ENCODE measurements around the gene PRR15L. TPM values are rescaled to one million over a fixed set of nuclear protein-coding genes. Genes with fewer than 3 reads are reported as not detected.
A peak's percentile ranks its signal among the peaks of the same experiment; 100 is the strongest.

PRR15L gene
- total and polyA plus RNA-seq, 12 donors: 0.03 to 0.24 (median 0.19) TPM; not detected in 9

DNA sequence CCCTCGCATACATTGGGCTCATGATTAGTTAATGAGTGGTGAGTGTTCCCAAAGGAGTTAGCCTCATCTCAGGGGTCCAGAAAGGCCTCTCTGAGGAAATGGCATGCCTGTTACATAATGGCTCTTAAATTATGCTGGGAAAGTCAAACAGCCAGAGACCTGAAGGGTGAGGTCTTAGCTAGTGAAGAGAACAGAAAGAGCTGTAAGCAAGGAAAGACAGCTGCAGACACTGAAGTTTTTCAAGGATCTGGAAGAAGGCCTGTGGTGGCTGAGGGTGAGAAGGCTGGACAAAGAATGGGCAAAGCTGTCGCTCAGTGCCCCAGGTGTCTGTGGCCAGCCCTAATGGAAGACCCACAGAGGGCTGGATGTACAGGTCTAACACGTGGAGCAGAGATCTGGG, 51.2 kb downstream of the PRR15L start:
- 78 to 95% (median 85%) methylated on average over 3 of the region's 3 CpGs for WGBS, 4 donors
- Histone ChIP-seq H3K27ac (peak overlapping the region in 2 of 5 donors; percentile 66 to 89), H3K27me3 (no peaks in the 10 kb centered on the region), H3K4me1 (replicated peaks in 1 of 2) (peaks cover 6 to 31% of the 10 kb centered on the region in 2 donors), H3K36me3 (replicated peaks in 1 of 2) (no peaks in the 10 kb centered on the region), H3K9me3 (replicated peaks in 1 of 3) (no peaks in the 10 kb centered on the region), H3K4me3 (no peak overlapping the region)
- TF ChIP-seq POLR2A (IDR thresholded peaks at IDR 0.05): no peak
- no peak for TF ChIP-seq CTCF (IDR thresholded peaks at IDR 0.05)
- intact Hi-C loops (cut with DNase I): no loop called here
- no peak for DNase-seq

DNA sequence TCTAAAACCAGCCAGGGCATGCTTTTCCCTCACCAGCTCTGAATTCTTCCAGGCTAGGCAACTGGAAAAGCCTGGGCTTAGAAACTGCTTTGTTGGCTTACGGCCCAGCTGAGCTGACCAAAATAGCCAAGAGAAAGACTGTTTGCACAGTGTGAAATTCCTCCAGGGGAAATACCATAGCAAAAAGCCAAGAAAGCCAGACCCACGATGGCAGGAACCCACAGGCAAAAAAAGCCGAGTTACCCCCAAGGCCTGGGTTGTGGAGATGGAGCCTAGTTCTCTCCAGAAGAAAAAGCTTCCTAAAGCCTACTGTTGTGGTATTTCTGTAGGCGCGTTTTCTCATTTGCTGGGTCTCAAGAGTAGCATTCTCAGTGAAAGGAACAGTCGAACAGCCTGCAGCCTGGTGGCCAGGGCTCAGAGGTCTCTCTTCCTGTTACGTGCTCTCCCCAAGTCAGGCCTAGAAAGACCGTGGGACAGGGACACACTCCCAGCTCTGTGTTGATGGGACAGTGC, 52.4 kb downstream of the PRR15L start:
- Histone ChIP-seq H3K4me1 (replicated peaks in 1 of 2) (peaks cover 6 to 31% of the 10 kb centered on the region in 2 donors), H3K27me3 (no peaks in the 10 kb centered on the region), H3K27ac (peak overlapping the region in 4 of 5 donors; percentile 44 to 89 (median 65)), H3K36me3 (replicated peaks in 1 of 2) (no peaks in the 10 kb centered on the region), H3K4me3 (no peak overlapping the region), H3K9me3 (replicated peaks in 1 of 3) (no peaks in the 10 kb centered on the region)
- intact Hi-C loops (cut with DNase I): no loop called here
- WGBS, 4 donors: 44 to 69% (median 61%) methylated on average over 7 to 8 of the region's 8 CpGs
- peak in 6 of 7 donors; percentile 62 to 84 (median 68) for DNase-seq
- TF ChIP-seq POLR2A (IDR thresholded peaks at IDR 0.05): no peak
- TF ChIP-seq CTCF (IDR thresholded peaks at IDR 0.05): no peak

DNA sequence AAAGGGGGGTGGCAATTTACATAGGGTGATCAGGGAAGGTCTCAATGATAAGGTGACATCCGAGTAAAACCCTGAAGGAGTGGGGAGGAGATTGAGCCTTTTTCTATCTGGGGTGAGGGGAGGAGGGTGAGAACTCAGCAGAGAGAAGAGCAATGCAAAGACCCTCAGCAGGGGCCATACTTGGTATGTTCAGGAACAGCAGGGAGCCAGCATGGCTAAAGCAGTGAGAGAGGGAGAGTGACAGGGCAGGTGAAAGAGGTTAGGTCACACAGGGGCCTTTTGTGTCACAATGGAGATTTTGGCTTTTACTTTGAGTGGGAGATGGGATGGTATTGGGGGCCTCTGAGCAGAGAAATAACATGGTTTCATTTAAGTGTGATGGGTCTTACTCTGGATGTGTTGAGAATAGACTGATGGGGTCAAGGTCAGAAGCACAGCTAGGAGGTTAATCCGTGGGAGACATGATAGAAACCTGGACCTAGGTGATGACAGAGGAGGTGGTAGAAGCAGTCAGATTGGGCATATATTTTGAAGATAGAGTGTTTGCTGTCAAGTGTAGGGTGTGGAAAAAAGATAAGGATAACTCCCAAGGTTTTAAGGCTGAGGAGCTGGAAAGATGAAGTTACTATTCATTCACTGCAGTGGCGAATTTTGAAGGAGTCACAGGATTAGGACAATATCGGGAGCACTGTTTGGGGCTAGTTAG, 55.5 kb downstream of the PRR15L start:
- Histone ChIP-seq H3K27me3 (no peaks in the 10 kb centered on the region), H3K27ac (no peak overlapping the region), H3K4me3 (no peak overlapping the region), H3K36me3 (replicated peaks in 1 of 2) (no peaks in the 10 kb centered on the region), H3K4me1 (replicated peaks in 1 of 2) (peaks cover 8 to 44% of the 10 kb centered on the region in 2 donors), H3K9me3 (replicated peaks in 1 of 3) (no peaks in the 10 kb centered on the region)
- TF ChIP-seq POLR2A (IDR thresholded peaks at IDR 0.05) (no peak), CTCF (IDR thresholded peaks at IDR 0.05) (no peak)
- intact Hi-C loops (cut with DNase I): loop anchor here in 1 of 2 donors (5.0 kb wide), 1 partner anchor 55 kb away; the partner anchor contains the start of gene PRR15L
- DNase-seq: no peak
- WGBS, 4 donors: 71 to 81% (median 72%) methylated on average over 4 of the region's 4 CpGs

Other genes starting within 250 kb of the PRR15L start
- gene TBX21, start 224.6 kb downstream of the PRR15L start, total RNA-seq: 1 to 10 TPM in 1 of 9 donors, under 1 TPM in 6, not detected in 2; 0.06 to 2.0 (median 0.55) TPM
- under 1 TPM; 0.18 to 0.48 (median 0.20) TPM for gene TBX21, start 224.6 kb downstream of the PRR15L start, polyA plus RNA-seq
- gene OSBPL7, start 136.1 kb downstream of the PRR15L start, total RNA-seq: 1 to 10 TPM; 3.3 to 9.8 (median 5.9) TPM
- gene OSBPL7, start 136.1 kb downstream of the PRR15L start, polyA plus RNA-seq: 10 to 100 TPM in 1 of 3 donors, 1 to 10 TPM in 2; 2.0 to 22.4 (median 7.3) TPM
- gene MRPL10, start 126.3 kb downstream of the PRR15L start, total RNA-seq: 10 to 100 TPM; 29.0 to 72.5 (median 52.6) TPM
- 10 to 100 TPM; 37.6 to 41.1 (median 38.5) TPM for gene MRPL10, start 126.3 kb downstream of the PRR15L start, polyA plus RNA-seq
- under 1 TPM in 6 of 9 donors, not detected in 3; 0.11 to 0.81 (median 0.28) TPM for gene LRRC46, start 126.2 kb downstream of the PRR15L start, total RNA-seq
- 1 to 10 TPM; 1.6 to 2.3 (median 1.9) TPM for gene LRRC46, start 126.2 kb downstream of the PRR15L start, polyA plus RNA-seq
- 10 to 100 TPM; 18.3 to 53.7 (median 38.4) TPM for gene SCRN2, start 116.6 kb downstream of the PRR15L start, total RNA-seq
- 100 to 1,000 TPM in 2 of 3 donors, 1 to 10 TPM in 1; 6.3 to 136 (median 121) TPM for gene SCRN2, start 116.6 kb downstream of the PRR15L start, polyA plus RNA-seq
- 1 to 10 TPM in 6 of 9 donors, under 1 TPM in 3; 0.06 to 3.5 (median 1.1) TPM for gene SP6, start 106.7 kb downstream of the PRR15L start, total RNA-seq
- gene SP6, start 106.7 kb downstream of the PRR15L start, polyA plus RNA-seq: 1 to 10 TPM in 1 of 3 donors, under 1 TPM in 2; 0.91 to 1.1 (median 0.97) TPM
- gene SP2, start 61.6 kb downstream of the PRR15L start, total RNA-seq: 10 to 100 TPM in 5 of 9 donors, 1 to 10 TPM in 4; 1.8 to 20.8 (median 11.1) TPM
- 10 to 100 TPM in 1 of 3 donors, 1 to 10 TPM in 2; 4.5 to 21.1 (median 8.0) TPM for gene SP2, start 61.6 kb downstream of the PRR15L start, polyA plus RNA-seq
- gene PNPO, start 16.3 kb downstream of the PRR15L start, total RNA-seq: 10 to 100 TPM; 20.8 to 91.5 (median 56.1) TPM
- gene PNPO, start 16.3 kb downstream of the PRR15L start, polyA plus RNA-seq: 10 to 100 TPM; 19.7 to 36.1 (median 23.8) TPM
- gene CDK5RAP3, start 13.2 kb upstream of the PRR15L start, total RNA-seq: 100 to 1,000 TPM in 5 of 9 donors, 10 to 100 TPM in 4; 42.8 to 200 (median 100) TPM
- gene CDK5RAP3, start 13.2 kb upstream of the PRR15L start, polyA plus RNA-seq: 100 to 1,000 TPM in 2 of 3 donors, 10 to 100 TPM in 1; 76.1 to 733 (median 478) TPM
- gene COPZ2, start 79.9 kb upstream of the PRR15L start, total RNA-seq: 10 to 100 TPM; 16.3 to 60.1 (median 39.5) TPM
- 10 to 100 TPM; 33.4 to 53.6 (median 47.9) TPM for gene COPZ2, start 79.9 kb upstream of the PRR15L start, polyA plus RNA-seq
- gene NFE2L1, start 90.5 kb upstream of the PRR15L start, total RNA-seq: 100 to 1,000 TPM in 8 of 9 donors, 10 to 100 TPM in 1; 62.0 to 432 (median 273) TPM
- 100 to 1,000 TPM in 2 of 3 donors, 10 to 100 TPM in 1; 77.9 to 403 (median 164) TPM for gene NFE2L1, start 90.5 kb upstream of the PRR15L start, polyA plus RNA-seq
- gene CBX1, start 143.6 kb upstream of the PRR15L start, total RNA-seq: 10 to 100 TPM; 28.5 to 56.3 (median 39.5) TPM
- 10 to 100 TPM; 13.2 to 49.9 (median 28.6) TPM for gene CBX1, start 143.6 kb upstream of the PRR15L start, polyA plus RNA-seq
- 10 to 100 TPM in 8 of 9 donors, 1 to 10 TPM in 1; 6.7 to 29.9 (median 19.0) TPM for gene SNX11, start 149.9 kb upstream of the PRR15L start, total RNA-seq
- 10 to 100 TPM in 2 of 3 donors, 1 to 10 TPM in 1; 8.9 to 12.9 (median 12.9) TPM for gene SNX11, start 149.9 kb upstream of the PRR15L start, polyA plus RNA-seq

All from adrenal gland (tissue), 12 donors.